Measurements from ENCODE around the gene RXYLT1. TPM values are rescaled to one million over a fixed set of nuclear protein-coding genes. Genes with fewer than 3 reads are reported as not detected.

Gene RXYLT1
- polyA plus RNA-seq, 1 experiment, result 18.2 TPM

- no peak for DNase-seq (ENCODE audit: low read depth, low spot score)
- H3K4me3 ChIP-seq (ENCODE audit: low read depth, low read length), result peak overlapping the region; percentile 97
- H3K27me3 ChIP-seq (ENCODE audit: control insufficient read depth, insufficient read depth, low read length), result no peaks in the 10 kb centered on the region
- H3K9me3 ChIP-seq (ENCODE audit: control insufficient read depth, insufficient read depth, low read length), result no peaks in the 10 kb centered on the region; the same call in 1 of the 2 replicates
- no peak for TF ChIP-seq CTCF (IDR thresholded peaks at IDR 0.05; ENCODE audit: low read depth, low read length)
- H3K27ac ChIP-seq (ENCODE audit: low read depth, low read length), result peak overlapping the region; percentile 83
- ChIA-PET POLR2A (interaction anchor here (1.5 to 2.3 kb wide), 3 partner anchors 21 to 561 kb away, joined by 3 to 12 read pairs (median 5); partner anchors contain the start of gene XPOT), CTCF (interaction anchor here (0.5 to 3.1 kb wide), 24 partner anchors 12 to 560 kb away, joined by 3 to 24 read pairs (median 3); no protein-coding TSS in a partner anchor)
Measured at GRCh38 chr12:63843254-63843720, 63.6 kb downstream of the RXYLT1 start.

- POLR2A ChIA-PET, result interaction anchor here (0.8 to 2.3 kb wide), 7 partner anchors 17 to 560 kb away, joined by 3 to 12 read pairs (median 5); partner anchors contain the start of gene XPOT
Measured at GRCh38 chr12:63843721-63844390, 64.1 kb downstream of the RXYLT1 start.

GRCh38 chr12:63844391-63845341 lies 65.0 kb downstream of the RXYLT1 start, which contains the start of gene SRGAP1:
Gene SRGAP1 (plus strand): TSS chr12:63844700. CDS start chr12:63844817, 117 bp downstream.
- no peaks in the 10 kb centered on the region for H3K27me3 ChIP-seq (ENCODE audit: control insufficient read depth, insufficient read depth, low read length)
- peak within 1 kb of the TSS; percentile 97 for H3K4me3 ChIP-seq (ENCODE audit: low read depth, low read length)
- H3K27ac ChIP-seq (ENCODE audit: low read depth, low read length), result peak within 1 kb of the TSS; percentile 89
- POLR2A ChIA-PET, result interaction anchor here (0.8 to 2.3 kb wide), 6 partner anchors 16 to 337 kb away, joined by 3 to 12 read pairs (median 6); no protein-coding TSS in a partner anchor
- CTCF ChIA-PET, result interaction anchor here (0.6 to 3.1 kb wide), 26 partner anchors 10 to 482 kb away, joined by 3 to 24 read pairs (median 3); no protein-coding TSS in a partner anchor
- peak; percentile 22; the same call in 1 of the 2 replicates for TF ChIP-seq CTCF (IDR thresholded peaks at IDR 0.05; ENCODE audit: low read depth, low read length)
- H3K9me3 ChIP-seq (ENCODE audit: control insufficient read depth, insufficient read depth, low read length), result no peaks in the 10 kb centered on the region; the same call in 1 of the 2 replicates
- no peak for DNase-seq (ENCODE audit: low read depth, low spot score)

More at GRCh38 chr12:63843721-63844390, 64.1 kb downstream of the RXYLT1 start:
- peak; percentile 93 for DNase-seq (ENCODE audit: low read depth, low spot score)
- H3K9me3 ChIP-seq (ENCODE audit: control insufficient read depth, insufficient read depth, low read length), result no peaks in the 10 kb centered on the region; the same call in 1 of the 2 replicates
- TF ChIP-seq CTCF (IDR thresholded peaks at IDR 0.05; ENCODE audit: low read depth, low read length), result peak; percentile 86
- no peaks in the 10 kb centered on the region for H3K27me3 ChIP-seq (ENCODE audit: control insufficient read depth, insufficient read depth, low read length)
- peak overlapping the region; percentile 97 for H3K4me3 ChIP-seq (ENCODE audit: low read depth, low read length)
- CTCF ChIA-PET, result interaction anchor here (0.5 to 3.1 kb wide), 36 partner anchors 11 to 560 kb away, joined by 3 to 24 read pairs (median 3); no protein-coding TSS in a partner anchor
- H3K27ac ChIP-seq (ENCODE audit: low read depth, low read length), result peak overlapping the region; percentile 89

- CTCF ChIA-PET, result interaction anchor here (2.5 to 3.1 kb wide), 2 partner anchors 9 to 410 kb away, joined by 18 to 24 read pairs; no protein-coding TSS in a partner anchor
- POLR2A ChIA-PET, result no interaction called here
- DNase-seq (ENCODE audit: low read depth, low spot score), result no peak
- Histone ChIP-seq H3K4me3 (ENCODE audit: low read depth, low read length) (peak overlapping the region; percentile 97), H3K9me3 (ENCODE audit: control insufficient read depth, insufficient read depth, low read length) (no peaks in the 10 kb centered on the region; the same call in 1 of the 2 replicates), H3K27me3 (ENCODE audit: control insufficient read depth, insufficient read depth, low read length) (no peaks in the 10 kb centered on the region), H3K27ac (ENCODE audit: low read depth, low read length) (no peak overlapping the region)
- no peak for TF ChIP-seq CTCF (IDR thresholded peaks at IDR 0.05; ENCODE audit: low read depth, low read length)
Measured at GRCh38 chr12:63845726-63846125, 66.0 kb downstream of the RXYLT1 start.
